ENCODE results near the gene INSIG2.

INSIG2 gene

GRCh38 chr2:118049816-118050140 lies 38.5 kb upstream of the INSIG2 start:
- H3K36me3 ChIP-seq (ENCODE audit: control insufficient read depth, insufficient read depth, low read length): no peaks in the 10 kb centered on the region
- H3K4me3 ChIP-seq (ENCODE audit: insufficient read depth, low read depth, low read length): no peak overlapping the region
- no peaks in the 10 kb centered on the region for H3K9me3 ChIP-seq (ENCODE audit: control insufficient read depth, low read length)
- peaks cover 3% of the 10 kb centered on the region for H3K4me1 ChIP-seq (ENCODE audit: control insufficient read depth, insufficient read depth, low read length)
- no peaks in the 10 kb centered on the region for H3K27me3 ChIP-seq (ENCODE audit: control insufficient read depth, insufficient read depth, low read length, poor library complexity, severe bottlenecking)
- H3K27ac ChIP-seq (ENCODE audit: insufficient read depth, low read depth, low read length, poor library complexity, severe bottlenecking): no peak overlapping the region

- 75 to 76% methylated on average over 3 of the region's 3 CpGs for WGBS, 2 experiments
- Histone ChIP-seq H3K4me3 (ENCODE audit: insufficient read depth, low read depth, low read length) (no peak overlapping the region), H3K4me1 (ENCODE audit: control insufficient read depth, insufficient read depth, low read length) (peaks cover 3% of the 10 kb centered on the region), H3K27me3 (ENCODE audit: control insufficient read depth, insufficient read depth, low read length, poor library complexity, severe bottlenecking) (no peaks in the 10 kb centered on the region), H3K27ac (ENCODE audit: insufficient read depth, low read depth, low read length, poor library complexity, severe bottlenecking) (no peak overlapping the region), H3K36me3 (ENCODE audit: control insufficient read depth, insufficient read depth, low read length) (no peaks in the 10 kb centered on the region), H3K9me3 (ENCODE audit: control insufficient read depth, low read length) (no peaks in the 10 kb centered on the region)
These were observed 37.9 kb upstream of the INSIG2 start for GRCh38 chr2:118050386-118050785.

- WGBS, 2 experiments: 83 to 96% methylated on average over 1 to 2 of the region's 2 CpGs
- Histone ChIP-seq H3K9me3 (ENCODE audit: control insufficient read depth, low read length) (no peaks in the 10 kb centered on the region), H3K4me3 (ENCODE audit: insufficient read depth, low read depth, low read length) (no peak overlapping the region), H3K4me1 (ENCODE audit: control insufficient read depth, insufficient read depth, low read length) (peaks cover 3% of the 10 kb centered on the region), H3K27ac (ENCODE audit: insufficient read depth, low read depth, low read length, poor library complexity, severe bottlenecking) (no peak overlapping the region), H3K27me3 (ENCODE audit: control insufficient read depth, insufficient read depth, low read length, poor library complexity, severe bottlenecking) (no peaks in the 10 kb centered on the region), H3K36me3 (ENCODE audit: control insufficient read depth, insufficient read depth, low read length) (no peaks in the 10 kb centered on the region)
These were observed 37.3 kb upstream of the INSIG2 start for GRCh38 chr2:118050974-118051373.

GRCh38 chr2:118051826-118052358 lies 36.4 kb upstream of the INSIG2 start:
- WGBS, 2 experiments: 94 to 99% methylated on average over 3 of the region's 3 CpGs
- no peak overlapping the region for H3K4me3 ChIP-seq (ENCODE audit: insufficient read depth, low read depth, low read length)
- H3K36me3 ChIP-seq (ENCODE audit: control insufficient read depth, insufficient read depth, low read length): no peaks in the 10 kb centered on the region
- no peaks in the 10 kb centered on the region for H3K27me3 ChIP-seq (ENCODE audit: control insufficient read depth, insufficient read depth, low read length, poor library complexity, severe bottlenecking)
- H3K9me3 ChIP-seq (ENCODE audit: control insufficient read depth, low read length): no peaks in the 10 kb centered on the region
- no peak overlapping the region for H3K27ac ChIP-seq (ENCODE audit: insufficient read depth, low read depth, low read length, poor library complexity, severe bottlenecking)
- H3K4me1 ChIP-seq (ENCODE audit: control insufficient read depth, insufficient read depth, low read length): peaks cover 3% of the 10 kb centered on the region

GRCh38 chr2:118052474-118052873 lies 35.8 kb upstream of the INSIG2 start:
- no peaks in the 10 kb centered on the region for H3K27me3 ChIP-seq (ENCODE audit: control insufficient read depth, insufficient read depth, low read length, poor library complexity, severe bottlenecking)
- H3K9me3 ChIP-seq (ENCODE audit: control insufficient read depth, low read length): no peaks in the 10 kb centered on the region
- WGBS, 2 experiments: 85 to 93% methylated on average over 1 to 2 of the region's 2 CpGs
- H3K4me1 ChIP-seq (ENCODE audit: control insufficient read depth, insufficient read depth, low read length): peaks cover 3% of the 10 kb centered on the region
- H3K4me3 ChIP-seq (ENCODE audit: insufficient read depth, low read depth, low read length): no peak overlapping the region
- H3K36me3 ChIP-seq (ENCODE audit: control insufficient read depth, insufficient read depth, low read length): no peaks in the 10 kb centered on the region
- H3K27ac ChIP-seq (ENCODE audit: insufficient read depth, low read depth, low read length, poor library complexity, severe bottlenecking): no peak overlapping the region

GRCh38 chr2:118053681-118054080 lies 34.6 kb upstream of the INSIG2 start:
- Histone ChIP-seq H3K4me3 (ENCODE audit: insufficient read depth, low read depth, low read length) (no peak overlapping the region), H3K9me3 (ENCODE audit: control insufficient read depth, low read length) (no peaks in the 10 kb centered on the region), H3K27ac (ENCODE audit: insufficient read depth, low read depth, low read length, poor library complexity, severe bottlenecking) (no peak overlapping the region), H3K27me3 (ENCODE audit: control insufficient read depth, insufficient read depth, low read length, poor library complexity, severe bottlenecking) (no peaks in the 10 kb centered on the region), H3K4me1 (ENCODE audit: control insufficient read depth, insufficient read depth, low read length) (peaks cover 3% of the 10 kb centered on the region), H3K36me3 (ENCODE audit: control insufficient read depth, insufficient read depth, low read length) (no peaks in the 10 kb centered on the region)
- WGBS, 2 experiments: 96% methylated on average over 7 of the region's 7 CpGs

- no peak overlapping the region for H3K27ac ChIP-seq (ENCODE audit: insufficient read depth, low read depth, low read length, poor library complexity, severe bottlenecking)
- H3K4me3 ChIP-seq (ENCODE audit: insufficient read depth, low read depth, low read length): no peak overlapping the region
- no peaks in the 10 kb centered on the region for H3K36me3 ChIP-seq (ENCODE audit: control insufficient read depth, insufficient read depth, low read length)
- H3K27me3 ChIP-seq (ENCODE audit: control insufficient read depth, insufficient read depth, low read length, poor library complexity, severe bottlenecking): no peaks in the 10 kb centered on the region
- H3K9me3 ChIP-seq (ENCODE audit: control insufficient read depth, low read length): no peaks in the 10 kb centered on the region
- 59 to 71% methylated on average over 3 of the region's 3 CpGs for WGBS, 2 experiments
- peaks cover 3% of the 10 kb centered on the region for H3K4me1 ChIP-seq (ENCODE audit: control insufficient read depth, insufficient read depth, low read length)
These were observed 33.9 kb upstream of the INSIG2 start for GRCh38 chr2:118054213-118055008.

GRCh38 chr2:118055512-118056164 lies 32.6 kb upstream of the INSIG2 start:
- Histone ChIP-seq H3K4me1 (ENCODE audit: control insufficient read depth, insufficient read depth, low read length) (peaks cover 3% of the 10 kb centered on the region), H3K27ac (ENCODE audit: insufficient read depth, low read depth, low read length, poor library complexity, severe bottlenecking) (no peak overlapping the region), H3K27me3 (ENCODE audit: control insufficient read depth, insufficient read depth, low read length, poor library complexity, severe bottlenecking) (no peaks in the 10 kb centered on the region), H3K36me3 (ENCODE audit: control insufficient read depth, insufficient read depth, low read length) (no peaks in the 10 kb centered on the region), H3K4me3 (ENCODE audit: insufficient read depth, low read depth, low read length) (no peak overlapping the region), H3K9me3 (ENCODE audit: control insufficient read depth, low read length) (no peaks in the 10 kb centered on the region)
- WGBS, 2 experiments: 92 to 94% methylated on average over 8 to 9 of the region's 10 CpGs

GRCh38 chr2:118056165-118056534 lies 32.1 kb upstream of the INSIG2 start:
- Histone ChIP-seq H3K36me3 (ENCODE audit: control insufficient read depth, insufficient read depth, low read length) (no peaks in the 10 kb centered on the region), H3K4me3 (ENCODE audit: insufficient read depth, low read depth, low read length) (no peak overlapping the region), H3K27ac (ENCODE audit: insufficient read depth, low read depth, low read length, poor library complexity, severe bottlenecking) (no peak overlapping the region), H3K9me3 (ENCODE audit: control insufficient read depth, low read length) (no peaks in the 10 kb centered on the region), H3K27me3 (ENCODE audit: control insufficient read depth, insufficient read depth, low read length, poor library complexity, severe bottlenecking) (no peaks in the 10 kb centered on the region), H3K4me1 (ENCODE audit: control insufficient read depth, insufficient read depth, low read length) (no peaks in the 10 kb centered on the region)
- 60 to 62% methylated on average over 3 of the region's 3 CpGs for WGBS, 2 experiments

- WGBS, 2 experiments: 91 to 96% methylated on average over 3 of the region's 3 CpGs
- Histone ChIP-seq H3K4me1 (ENCODE audit: control insufficient read depth, insufficient read depth, low read length) (no peaks in the 10 kb centered on the region), H3K27ac (ENCODE audit: insufficient read depth, low read depth, low read length, poor library complexity, severe bottlenecking) (no peak overlapping the region), H3K36me3 (ENCODE audit: control insufficient read depth, insufficient read depth, low read length) (no peaks in the 10 kb centered on the region), H3K9me3 (ENCODE audit: control insufficient read depth, low read length) (no peaks in the 10 kb centered on the region), H3K4me3 (ENCODE audit: insufficient read depth, low read depth, low read length) (no peak overlapping the region), H3K27me3 (ENCODE audit: control insufficient read depth, insufficient read depth, low read length, poor library complexity, severe bottlenecking) (no peaks in the 10 kb centered on the region)
These were observed 31.5 kb upstream of the INSIG2 start for GRCh38 chr2:118056801-118057200.

Data from ectodermal cell (in vitro differentiated cells).